Measurements from ENCODE around the gene CACNA2D4.

GRCh38 chr12:1815814-1816729 lies 102.4 kb downstream of the CACNA2D4 start:
- TF ChIP-seq CTCF (IDR thresholded peaks at IDR 0.05; ENCODE audit: extremely low read depth in 1 of 2, insufficient read depth in 1 of 2, low read depth in 1 of 2, low read length in 2 of 2) (no peak), MAX (IDR thresholded peaks at IDR 0.05; ENCODE audit: insufficient read depth, insufficient read length) (no peak), POLR2A (IDR thresholded peaks at IDR 0.05; ENCODE audit: low read depth, low read length) (no peak), POLR2AphosphoS5 (IDR thresholded peaks at IDR 0.05; ENCODE audit: insufficient read depth, low read depth, low read length) (no peak)

All from endothelial cell of umbilical vein (primary cell).